Left lung (tissue), 10 donors: Measurements from ENCODE around the gene FBXO45. TPM values are rescaled to one million over a fixed set of nuclear protein-coding genes. Genes with fewer than 3 reads are reported as not detected.
"Not testable (repeated sequence)": the region's sequence is repeated elsewhere in the genome, so short reads cannot be mapped to it uniquely, and the experiment has no call there.

Experiments
- ATAC-seq: fragments of 200-7000 bp; cut with Tn5 transposase; one replicate; pipeline ENCODE4 v1.9.1; 2020; ENCODE audit warnings: moderate library complexity
- DNase-seq, 4 donors: peaks; one replicate each; pipeline ENCODE4 v3.0.0-alpha.2; 2013 to 2020
- H3K27ac ChIP-seq, 2 donors: fragments of 200-600 bp; sonication (generic) in 1 of 2; one replicate each; pipeline versions ENCODE4 v1.5.0 to v1.8.0; 2020 to 2021
- H3K27me3 ChIP-seq, 2 donors: fragments of 200-600 bp; sonication (generic) in 1 of 2; one replicate each; pipeline versions ENCODE4 v1.5.0 to v1.8.0; 2020 to 2021
- H3K36me3 ChIP-seq, 2 donors: fragments of 200-600 bp; sonication (generic) in 1 of 2; one replicate each; pipeline versions ENCODE4 v1.5.0 to v1.8.0; 2020 to 2021
- H3K4me1 ChIP-seq, 2 donors: fragments of 200-600 bp; one replicate each; pipeline ENCODE4 v1.8.0; 2021
- H3K4me3 ChIP-seq, 2 donors: fragments of 200-600 bp; sonication (generic) in 1 of 2; one replicate each; pipeline versions ENCODE4 v1.5.0 to v1.8.0; 2020 to 2021; ENCODE audit warnings: mild to moderate bottlenecking in 1 of 2
- H3K9me3 ChIP-seq, 2 donors: fragments of 200-600 bp; sonication (generic) in 1 of 2; one replicate each; pipeline versions ENCODE4 v1.5.0 to v1.8.0; 2020 to 2021
- CTCF ChIP-seq, 2 donors: fragments of 200-600 bp; sonication (generic) in 1 of 2; IDR thresholded peaks; one replicate each; pipeline versions ENCODE4 v1.5.0 to v1.8.0; 2021; ENCODE audit warnings: antibody characterized with exemption in 2 of 2
- intact Hi-C, 2 donors: fragments of 100-400 bp; cut with DNase I; formaldehyde crosslinking; loops; one replicate each; pipeline versions ENCODE4 v1.11.2 to v1.14.2; 2022
- polyA plus RNA-seq, 6 donors: library from polyadenylated mRNA; unstranded; fragments of 120-200 nt; gene quantifications; one replicate each; pipeline ENCODE4 v1.2.1, GENCODE V29; 2013; ENCODE audit not compliant: insufficient read length in 6 of 6
- total RNA-seq, 2 donors: library from RNA; stranded (reverse); fragmentation: NEBNext Ultra II Directional; extraction: Animal tissue kit (Norgen Biotek cat#: 25700); gene quantifications; one replicate each; pipeline ENCODE4 v1.2.1, GENCODE V29; 2021
- donor health status: DM: no; HTN: yes; CAD: no.
- donor health status: DM: no; HTN: no; CAD: no.

FBXO45 gene
- total and polyA plus RNA-seq, 8 donors: 8.2 to 17.1 (median 14.7) TPM

GRCh38 chr3:196569003-196569516, 600 bp downstream of the FBXO45 start:
- Histone ChIP-seq H3K36me3 (peaks cover 0 to 7% of the 10 kb centered on the region in 2 donors), H3K4me1 (peaks cover 9 to 45% of the 10 kb centered on the region in 2 donors), H3K9me3 (no peaks in the 10 kb centered on the region), H3K27ac (peak overlapping the region in 1 of 2 donors; percentile 90), H3K27me3 (no peaks in the 10 kb centered on the region), H3K4me3 (peak overlapping the region; percentile 88 to 89)
- intact Hi-C loops: no loop called here
- DNase-seq: peak; percentile 13 to 84 (median 34)
- no peak for TF ChIP-seq CTCF (IDR thresholded peaks at IDR 0.05)
- ATAC-seq: peak; percentile 26

DNA sequence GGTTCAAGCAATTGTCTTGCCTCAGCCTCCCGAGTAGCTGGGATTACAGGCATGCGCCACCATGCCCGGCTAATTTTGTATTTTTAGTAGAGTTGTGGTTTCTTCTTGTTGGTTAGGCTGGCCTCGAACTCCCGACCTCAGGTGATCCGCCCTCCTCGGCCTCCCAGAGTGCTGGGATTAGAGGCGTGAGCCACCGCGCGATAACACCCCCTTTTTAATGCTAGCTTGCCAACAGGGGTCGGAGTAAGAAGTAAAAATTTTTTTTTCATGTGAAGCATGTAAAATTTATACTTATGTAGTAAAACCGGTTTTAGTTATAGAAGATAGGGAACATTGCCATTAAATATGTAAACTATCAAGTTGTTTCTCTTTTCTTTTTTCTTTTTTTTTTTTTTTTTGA, 1.9 kb downstream of the FBXO45 start:
- H3K4me3 ChIP-seq, H3K36me3 ChIP-seq, intact Hi-C loops, ATAC-seq, DNase-seq, H3K27ac ChIP-seq, H3K27me3 ChIP-seq, H3K9me3 ChIP-seq: not testable (repeated sequence)
- H3K4me1 ChIP-seq: peaks cover 9 to 54% of the 10 kb centered on the region in 2 donors

- Histone ChIP-seq H3K4me3 (no peak overlapping the region), H3K27ac (no peak overlapping the region), H3K4me1 (peaks cover 9 to 54% of the 10 kb centered on the region in 2 donors), H3K27me3 (no peaks in the 10 kb centered on the region), H3K9me3 (no peaks in the 10 kb centered on the region), H3K36me3 (peaks cover 0 to under 1% of the 10 kb centered on the region in 2 donors)
- TF ChIP-seq CTCF (IDR thresholded peaks at IDR 0.05): no peak
- intact Hi-C loops: no loop called here
- no peak for DNase-seq
- ATAC-seq: no peak
These were observed 3.9 kb downstream of the FBXO45 start for GRCh38 chr3:196572389-196572788.

- Histone ChIP-seq H3K27me3 (no peaks in the 10 kb centered on the region), H3K4me1 (no peaks in the 10 kb centered on the region), H3K27ac (no peak overlapping the region), H3K36me3 (peaks cover 0 to 42% of the 10 kb centered on the region in 2 donors), H3K9me3 (no peaks in the 10 kb centered on the region), H3K4me3 (no peak overlapping the region)
- intact Hi-C loops: no loop called here
- ATAC-seq (no peak), DNase-seq (no peak)
- no peak for TF ChIP-seq CTCF (IDR thresholded peaks at IDR 0.05)
These were observed 16.7 kb downstream of the FBXO45 start for GRCh38 chr3:196585044-196585757.

- intact Hi-C loops: no loop called here
- TF ChIP-seq CTCF (IDR thresholded peaks at IDR 0.05): no peak
- DNase-seq (no peak), ATAC-seq (no peak)
- no peak overlapping the region for H3K27ac ChIP-seq
- H3K4me1 ChIP-seq: no peaks in the 10 kb centered on the region
- H3K27me3 ChIP-seq: no peaks in the 10 kb centered on the region
- no peak overlapping the region for H3K4me3 ChIP-seq
- H3K36me3 ChIP-seq: peaks cover 0 to 16% of the 10 kb centered on the region in 2 donors
- H3K9me3 ChIP-seq: no peaks in the 10 kb centered on the region
These were observed 21.8 kb downstream of the FBXO45 start for GRCh38 chr3:196590279-196590678.
